NCI-H510A treated with DMSO at 0.1 percent for 48 hours (cell line): Measurements from ENCODE around the gene IGSF3.
"Not testable (repeated sequence)": the region's sequence is repeated elsewhere in the genome, so short reads cannot be mapped to it uniquely, and the experiment has no call there.

Experiments
- DNase-seq: peaks from one replicate; lab custom pipeline; 2025; lab: John Stamatoyannopoulos, UW

Gene IGSF3

DNA sequence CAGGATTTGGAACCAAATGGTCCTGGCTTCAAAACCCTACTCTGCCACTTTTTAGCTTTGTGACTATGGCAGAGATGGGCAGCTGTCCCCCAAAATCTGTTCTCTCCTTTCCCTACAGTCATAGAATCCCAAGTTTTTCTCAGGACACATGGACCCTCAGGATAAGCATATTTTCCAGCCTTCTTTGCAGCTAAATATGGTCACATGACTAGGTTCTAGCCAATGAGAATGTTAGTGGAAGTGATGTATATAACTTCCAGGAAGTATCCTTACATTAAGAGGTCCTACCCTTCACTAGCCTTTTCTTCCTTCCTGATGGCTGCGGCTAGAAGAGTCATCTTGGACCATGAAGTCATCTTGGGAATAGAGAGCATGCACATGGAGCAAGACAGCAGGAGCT lies 5.9 kb downstream of the IGSF3 start:
- DNase-seq: no peak

DNA sequence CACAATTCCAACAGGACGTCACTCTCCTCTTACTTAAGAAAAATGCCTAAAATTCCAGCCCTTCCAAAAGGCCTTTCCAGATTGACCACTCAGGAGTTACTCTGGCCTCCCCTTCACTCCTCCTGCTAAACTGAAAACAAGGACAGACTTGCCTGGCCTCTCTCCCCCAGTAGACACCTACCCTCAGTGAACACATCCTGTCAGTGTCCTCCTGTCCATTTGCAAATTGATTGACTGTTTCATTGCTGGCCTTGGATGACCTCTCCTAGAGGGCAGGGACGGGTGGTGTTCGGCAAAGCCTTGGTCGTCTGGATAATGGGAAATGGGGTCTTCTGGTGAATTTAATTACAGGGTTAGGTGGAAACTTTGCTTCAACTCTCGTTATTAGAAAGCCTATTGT lies 8.9 kb downstream of the IGSF3 start:
- not testable (repeated sequence) for DNase-seq

DNA sequence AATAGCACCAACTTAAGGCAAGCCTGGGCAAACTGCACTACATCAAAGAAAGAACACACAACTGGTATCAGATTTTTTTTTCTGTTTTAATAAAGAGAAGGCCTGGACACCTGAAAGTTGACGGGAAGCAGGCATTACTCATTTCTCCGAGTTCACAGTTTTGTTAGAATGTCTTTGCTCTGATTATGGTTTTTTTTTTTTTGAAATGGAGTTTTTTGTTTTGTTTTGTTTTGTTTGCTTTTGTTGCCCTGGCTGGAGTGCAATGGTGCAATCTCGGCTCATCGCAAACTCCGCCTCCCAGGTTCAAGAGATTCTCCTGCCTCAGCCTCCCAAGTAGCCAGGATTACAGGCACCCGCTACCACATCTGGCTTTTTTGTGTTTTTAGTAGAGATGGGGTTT lies 9.7 kb downstream of the IGSF3 start:
- not testable (repeated sequence) for DNase-seq

DNA sequence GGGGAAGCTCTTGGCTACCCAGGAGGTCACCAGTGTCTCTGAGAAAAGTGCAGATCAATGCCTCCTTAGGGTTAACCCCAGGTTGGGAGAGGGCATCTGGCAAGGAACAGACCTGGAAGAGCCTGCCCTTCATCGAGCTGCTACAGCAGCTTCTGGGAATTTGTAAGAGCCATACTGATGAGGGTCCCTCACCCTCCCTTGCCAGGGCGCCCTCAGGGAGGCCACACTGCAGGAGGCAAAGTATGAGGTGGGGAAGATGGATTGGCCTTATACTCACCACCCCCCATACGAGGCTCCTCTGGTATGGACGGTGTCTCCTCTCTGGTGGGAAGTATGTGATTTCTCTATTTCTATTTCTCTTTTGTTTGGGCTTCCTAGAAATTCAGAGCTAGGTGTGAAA lies 13.2 kb downstream of the IGSF3 start:
- no peak for DNase-seq

DNA sequence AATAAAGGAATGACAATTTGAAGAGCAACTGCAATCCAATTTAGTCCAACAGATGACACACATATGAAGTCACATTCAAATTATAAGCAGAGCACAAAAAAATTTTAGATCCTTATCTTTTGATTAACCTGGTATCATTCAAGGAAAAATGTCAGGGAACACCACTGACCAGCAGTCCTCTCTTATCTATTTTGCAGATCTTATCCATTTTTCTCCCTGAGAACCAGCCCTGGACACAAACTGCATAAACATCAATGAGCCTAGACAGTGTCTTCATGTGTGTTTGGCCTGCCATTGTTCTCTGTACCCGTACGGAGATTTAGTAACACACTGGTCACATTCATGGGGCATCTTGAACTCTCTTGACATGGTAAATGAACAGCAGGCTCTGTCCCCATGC lies 14.9 kb downstream of the IGSF3 start:
- DNase-seq: not testable (repeated sequence)

DNA sequence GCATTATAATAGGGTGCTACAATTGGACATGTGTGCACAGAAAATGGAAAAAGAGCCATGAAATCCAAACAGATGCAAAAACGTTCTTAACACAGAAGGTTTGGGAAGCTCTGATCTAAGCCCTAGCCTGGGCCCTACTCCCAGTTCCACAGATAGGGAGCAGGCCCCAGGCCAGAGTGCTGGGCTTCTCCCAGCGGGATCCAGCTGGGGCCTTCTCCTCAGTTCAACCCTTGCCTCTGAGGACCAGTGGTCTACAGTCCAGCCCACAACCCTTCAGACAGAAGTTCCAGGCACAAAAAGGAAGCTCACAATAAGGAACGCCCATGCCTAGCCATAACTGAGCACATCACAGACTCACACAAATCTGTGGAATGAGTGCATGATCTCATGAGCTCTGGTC lies 16.8 kb downstream of the IGSF3 start:
- DNase-seq: not testable (repeated sequence)

DNA sequence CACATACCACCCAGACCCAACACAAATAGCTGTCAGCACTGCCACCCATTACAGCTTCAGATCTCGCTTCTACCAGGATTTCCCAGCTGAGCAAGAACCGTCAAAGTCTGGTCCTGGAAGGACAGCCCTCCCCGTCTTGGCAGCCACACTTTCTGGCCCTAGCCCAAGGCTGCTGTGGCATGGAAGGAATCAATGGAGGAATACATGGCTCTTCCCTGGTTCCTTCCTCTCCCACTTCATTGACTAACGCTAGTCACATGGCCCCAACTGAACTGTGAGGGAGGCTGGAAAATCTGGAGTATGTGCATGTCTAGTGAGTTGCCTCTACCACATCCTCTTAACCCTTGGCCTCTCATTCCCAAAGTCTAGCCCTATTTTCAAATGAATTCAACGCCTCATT lies 18.5 kb downstream of the IGSF3 start:
- not testable (repeated sequence) for DNase-seq

DNA sequence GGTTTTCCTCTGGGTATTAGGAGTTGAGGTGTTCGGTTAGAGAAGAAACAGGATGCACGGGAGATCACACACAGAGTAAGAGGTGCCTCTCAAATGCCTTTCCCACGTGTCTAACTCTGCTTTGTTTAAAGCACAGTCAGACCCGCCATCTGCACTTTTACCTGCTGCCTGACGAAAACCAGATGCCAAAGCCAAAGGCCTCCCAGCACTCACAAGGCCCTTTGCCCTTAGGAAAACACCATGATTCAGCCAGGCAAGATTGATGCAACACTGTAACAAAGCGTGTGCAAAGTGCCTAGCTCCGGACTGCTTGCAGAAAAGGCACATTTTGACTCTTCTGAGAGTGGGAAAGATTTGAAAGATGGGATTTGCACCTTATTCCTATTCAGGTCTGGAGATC lies 19.2 kb downstream of the IGSF3 start:
- DNase-seq: peak; percentile 32

DNA sequence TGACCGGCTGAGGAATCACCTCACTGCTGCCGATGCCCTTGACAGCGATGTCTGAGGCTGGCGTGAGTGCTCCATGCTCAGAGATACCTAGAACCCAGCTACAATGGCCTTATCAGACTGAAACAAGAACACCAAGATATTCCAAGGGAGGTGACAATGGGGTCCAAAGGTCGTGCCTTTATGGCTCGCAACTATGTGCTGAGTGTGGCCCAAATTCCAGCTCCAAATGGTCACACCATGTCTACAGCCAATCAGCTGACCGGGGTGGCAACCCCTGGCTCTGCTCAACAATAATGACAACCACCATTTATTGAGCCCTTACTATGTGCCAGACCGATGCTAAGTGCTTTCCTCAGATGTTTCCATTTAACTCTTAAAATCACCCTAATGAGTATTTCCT lies 20.3 kb downstream of the IGSF3 start:
- DNase-seq: not testable (repeated sequence)

DNA sequence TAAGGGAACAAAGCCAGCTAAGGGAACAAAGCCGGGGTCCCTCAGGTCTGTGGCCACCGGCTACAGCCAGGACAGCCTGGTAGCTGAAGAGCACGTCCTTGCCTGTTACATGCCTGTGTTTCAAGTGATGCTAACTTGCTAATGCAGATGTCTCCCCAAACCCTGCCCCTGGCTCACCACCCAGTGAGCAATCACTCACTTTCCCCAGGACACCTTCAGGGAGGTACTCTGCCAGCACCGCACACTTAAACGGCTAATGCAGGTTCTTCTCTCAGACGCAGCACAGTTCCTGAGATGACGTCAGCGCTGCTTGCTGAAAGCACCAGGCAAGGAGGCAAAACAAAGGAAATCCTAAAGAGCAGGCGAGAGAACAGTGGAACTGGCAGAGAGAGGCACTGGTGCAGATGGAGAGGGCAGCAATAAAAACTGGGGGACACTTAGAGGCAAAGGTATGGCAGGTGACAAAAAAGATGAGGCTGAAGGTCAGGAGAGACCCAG lies 20.8 kb downstream of the IGSF3 start:
- peak; percentile 59 for DNase-seq

DNA sequence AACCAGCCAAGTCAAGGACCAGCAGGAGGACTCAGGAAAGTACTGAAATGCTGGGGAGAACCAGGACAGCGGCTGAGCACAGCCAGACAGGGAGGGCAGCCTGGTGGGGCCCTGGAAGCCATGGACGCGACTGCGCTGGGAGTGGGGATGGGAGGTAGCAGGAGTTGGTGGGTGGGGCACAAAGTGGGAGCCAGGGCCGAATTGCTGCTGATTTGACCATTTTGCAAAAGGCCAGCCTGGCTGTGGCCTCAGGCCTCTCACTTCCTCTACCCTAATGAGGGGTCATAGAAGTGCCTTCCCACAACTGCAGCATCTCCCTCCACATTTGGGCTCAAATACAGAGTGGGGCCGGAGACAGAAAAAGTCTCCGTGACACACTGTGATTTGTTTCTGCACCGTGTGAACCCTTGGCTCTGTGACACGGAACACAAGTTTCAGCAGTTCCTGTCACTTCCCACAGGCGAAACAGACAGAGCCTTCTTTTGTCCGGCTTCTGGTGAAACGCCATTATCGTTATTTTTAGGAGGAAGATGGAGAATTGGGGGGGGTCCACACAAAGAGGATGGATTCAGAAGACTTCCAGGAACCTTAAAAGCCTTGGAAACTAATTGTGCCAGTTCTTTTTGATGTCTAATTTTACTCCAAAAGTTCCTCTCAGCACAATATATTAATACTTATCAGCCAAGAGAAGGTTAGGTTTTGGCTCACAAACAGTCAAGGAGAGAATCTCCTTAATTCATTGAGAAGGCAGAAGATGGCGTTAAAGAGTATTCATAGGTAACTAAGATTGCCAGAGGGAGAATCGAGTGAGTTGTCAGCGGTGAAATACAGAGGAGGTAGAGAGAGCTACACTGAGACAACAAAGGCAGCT lies 21.5 kb downstream of the IGSF3 start:
- not testable (repeated sequence) for DNase-seq

DNA sequence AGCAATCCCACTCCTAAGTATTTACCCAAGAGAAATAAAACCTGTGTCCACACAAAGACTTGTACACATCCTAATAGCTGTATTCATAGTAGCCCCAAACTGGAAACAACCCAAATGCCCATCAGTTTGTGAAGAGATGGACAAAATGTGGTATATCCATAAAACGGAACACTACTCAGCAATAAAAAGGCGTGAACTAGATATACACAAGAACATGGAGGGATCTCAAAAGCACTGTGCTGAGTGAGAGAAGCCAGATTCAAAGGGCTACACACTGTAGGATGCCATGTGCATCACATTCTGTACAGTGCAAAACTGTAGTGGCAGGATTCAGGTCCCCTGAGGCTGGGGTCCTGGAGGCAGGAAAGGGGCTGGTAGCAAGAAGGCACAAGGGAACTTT lies 22.5 kb downstream of the IGSF3 start:
- DNase-seq: not testable (repeated sequence)

DNA sequence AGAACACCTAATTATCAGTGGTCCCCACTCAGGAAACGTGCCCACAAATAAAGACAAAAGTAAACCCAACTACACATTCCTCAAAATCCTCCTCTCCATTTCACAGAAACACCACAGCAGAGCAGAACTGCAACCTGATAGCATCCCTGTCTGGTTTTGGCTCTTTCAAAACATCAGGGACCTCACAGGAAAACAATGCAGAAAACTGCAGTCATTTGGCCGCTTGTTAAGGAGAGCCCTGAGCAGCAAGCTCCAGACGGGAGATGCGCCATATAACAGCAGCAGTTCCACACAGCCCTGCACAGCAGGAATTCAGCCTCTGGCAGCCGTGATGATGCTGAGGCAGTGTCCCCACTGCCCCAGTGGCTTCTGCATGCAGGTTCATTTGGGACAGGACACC lies 23.4 kb downstream of the IGSF3 start:
- DNase-seq: not testable (repeated sequence)

DNA sequence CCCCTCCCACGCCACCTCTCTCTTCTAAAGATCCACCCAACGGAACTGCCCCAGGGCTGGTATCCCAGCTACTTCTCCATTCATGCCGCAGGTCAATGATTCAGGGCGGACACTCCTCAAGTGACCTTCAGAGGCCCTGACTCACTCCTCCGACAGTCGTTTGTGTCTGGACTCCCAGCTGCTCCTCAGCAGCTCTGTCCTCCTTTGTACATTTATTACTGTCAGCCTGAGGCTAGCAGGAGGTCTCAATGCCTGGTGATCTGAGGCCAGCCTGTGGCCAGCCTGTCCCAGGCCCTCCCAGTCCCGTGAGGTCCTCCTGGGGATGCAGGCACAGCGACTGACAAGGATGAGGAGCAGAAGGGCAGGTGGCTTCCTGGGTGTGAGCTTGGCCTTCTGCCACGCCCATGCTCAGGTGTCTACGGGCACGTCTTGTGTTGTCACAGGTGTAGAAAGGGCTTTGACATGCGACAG lies 24.2 kb downstream of the IGSF3 start:
- DNase-seq: peak; percentile 65

DNA sequence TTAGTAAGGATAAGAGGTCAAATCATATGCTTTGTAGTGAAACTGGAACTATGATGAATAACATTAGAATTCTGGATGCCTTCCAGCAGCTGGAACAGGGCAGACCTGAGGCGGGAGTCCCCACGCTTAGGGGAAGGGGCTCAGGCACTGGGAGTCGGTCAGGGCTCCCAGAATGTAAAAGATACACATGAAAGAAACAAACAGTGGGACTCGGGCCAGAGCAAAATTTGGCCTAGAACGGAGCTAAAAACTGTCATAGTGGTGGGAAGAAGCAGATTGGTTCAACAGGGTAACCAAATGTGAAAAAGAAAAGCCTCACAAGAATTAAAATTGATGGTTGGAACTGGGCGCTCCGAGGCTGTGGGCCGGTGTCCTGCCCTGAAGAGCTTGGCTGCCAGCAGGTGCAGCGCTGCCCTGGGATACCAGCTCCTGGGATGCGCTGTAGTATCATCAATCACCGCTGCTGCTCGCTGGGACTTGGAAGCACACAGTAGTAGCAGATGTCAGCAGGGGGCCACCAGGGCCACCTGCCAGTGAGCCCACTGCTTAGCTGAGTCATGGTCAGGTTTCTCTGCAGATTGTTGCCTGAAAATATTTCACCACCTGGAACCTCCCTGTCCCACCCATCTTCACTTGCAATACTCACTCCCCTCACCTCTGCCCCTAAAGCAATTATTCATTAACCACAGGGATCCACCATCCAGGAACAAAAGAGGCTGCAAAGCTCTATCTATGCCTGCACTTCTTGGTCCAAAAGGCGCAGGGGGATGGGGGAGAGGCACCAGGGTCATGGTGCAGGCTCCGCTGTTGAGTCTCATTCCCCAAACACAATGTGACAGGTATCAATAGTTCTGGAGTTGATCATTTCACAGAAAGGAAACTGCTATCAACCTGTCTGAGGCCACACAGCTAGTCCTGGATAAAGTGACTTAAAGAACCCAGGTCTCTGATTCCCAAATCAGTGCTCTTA lies 24.9 kb downstream of the IGSF3 start:
- peak; percentile 28 for DNase-seq

DNA sequence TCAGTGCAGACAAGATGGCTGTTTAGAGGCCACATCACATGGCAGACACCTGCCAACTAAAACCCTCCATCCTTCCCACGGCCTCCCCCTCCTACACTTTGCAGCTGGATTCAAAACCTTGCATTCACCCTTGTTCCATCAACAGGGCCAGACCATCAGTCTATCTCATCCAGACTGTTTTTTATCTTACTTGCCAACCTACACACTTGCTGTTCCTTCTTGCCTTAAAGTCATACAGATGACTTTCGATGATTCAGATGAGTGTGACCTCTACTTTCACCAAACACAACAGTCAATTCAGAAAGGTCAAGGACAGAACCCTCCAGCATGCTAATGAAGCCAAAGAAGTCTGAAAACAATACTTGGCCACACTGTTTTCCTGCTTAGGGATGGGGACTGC lies 29.9 kb downstream of the IGSF3 start:
- not testable (repeated sequence) for DNase-seq

DNA sequence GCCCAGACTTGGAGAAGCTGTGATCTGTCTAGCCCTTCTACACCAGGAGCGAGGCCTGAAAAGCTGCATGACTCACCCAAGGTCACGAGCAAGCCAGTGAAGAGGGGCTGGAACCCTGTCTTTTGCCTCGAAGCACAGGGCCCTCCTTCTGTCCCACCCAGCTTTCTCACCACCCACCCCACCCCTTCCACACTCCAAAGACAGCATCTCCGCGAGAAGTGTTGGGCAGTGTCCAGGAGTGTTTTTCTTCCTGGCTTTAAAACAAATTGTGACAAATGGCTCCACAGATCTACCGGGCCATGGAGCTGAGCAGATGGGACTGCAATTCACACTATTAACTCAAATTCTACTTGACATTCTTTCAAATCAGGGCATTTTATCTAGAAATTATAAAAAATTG lies 30.9 kb downstream of the IGSF3 start:
- not testable (repeated sequence) for DNase-seq

DNA sequence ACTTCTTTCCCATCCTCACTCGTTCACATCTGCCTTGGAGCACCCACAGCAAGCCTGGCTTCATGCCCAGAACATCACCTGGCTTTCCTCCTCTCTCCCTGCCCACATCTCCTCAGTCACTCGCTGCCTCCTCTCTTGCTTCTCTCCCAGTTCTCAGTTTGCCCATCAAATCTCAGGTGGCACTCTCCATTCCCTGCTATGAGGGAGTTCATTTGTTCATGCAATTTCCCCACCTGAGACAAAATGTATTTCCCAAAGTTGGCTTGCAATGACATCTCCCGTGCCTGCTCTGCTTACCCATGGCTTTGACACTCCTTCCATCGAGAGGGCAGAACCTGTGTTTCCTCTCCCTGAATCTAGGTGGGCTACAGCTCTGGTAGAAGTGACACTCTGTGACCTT lies 33.1 kb downstream of the IGSF3 start:
- not testable (repeated sequence) for DNase-seq

DNA sequence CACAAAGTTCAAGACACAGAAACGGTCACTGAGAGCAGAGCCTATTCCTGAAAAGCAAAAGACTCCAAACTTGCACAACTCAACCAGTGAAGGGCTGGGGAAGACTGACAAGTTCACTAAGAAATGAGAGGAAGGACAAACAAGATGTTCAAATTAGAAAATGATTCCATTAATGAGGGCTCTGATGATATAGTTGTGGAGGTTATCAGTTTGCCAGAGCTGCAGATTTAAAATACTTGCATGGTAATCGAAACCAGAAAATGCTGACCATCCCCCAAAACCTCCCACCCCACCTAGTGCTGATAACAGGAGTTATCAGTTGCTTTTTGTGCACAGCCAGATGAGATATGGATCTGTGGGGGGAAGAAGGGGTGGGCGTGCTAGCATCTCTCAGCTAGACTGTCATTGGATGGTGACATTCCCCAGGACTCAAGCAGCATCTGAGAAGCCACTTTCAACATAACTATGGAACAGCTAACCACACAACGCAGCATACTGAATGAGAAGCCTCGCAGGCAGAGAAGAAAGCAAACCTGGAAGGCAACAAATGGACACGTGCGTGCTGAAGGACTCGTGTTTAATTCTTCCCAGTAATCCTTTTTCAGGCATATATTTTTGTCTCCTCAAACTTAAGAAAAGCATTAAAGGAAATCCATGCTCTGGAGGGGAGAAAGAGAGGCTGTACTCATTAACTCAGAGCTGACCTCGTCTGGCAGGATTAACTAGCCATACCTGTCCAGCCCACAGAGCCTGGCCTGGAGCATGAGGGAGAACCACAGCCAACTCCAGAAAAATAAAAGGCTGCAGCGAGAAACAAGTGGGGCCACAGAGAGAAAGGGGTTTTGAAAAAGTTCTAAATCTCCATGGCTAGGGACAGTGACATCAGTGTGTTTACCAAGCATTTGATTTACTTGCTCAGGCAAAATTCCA lies 35.3 kb downstream of the IGSF3 start:
- not testable (repeated sequence) for DNase-seq

DNA sequence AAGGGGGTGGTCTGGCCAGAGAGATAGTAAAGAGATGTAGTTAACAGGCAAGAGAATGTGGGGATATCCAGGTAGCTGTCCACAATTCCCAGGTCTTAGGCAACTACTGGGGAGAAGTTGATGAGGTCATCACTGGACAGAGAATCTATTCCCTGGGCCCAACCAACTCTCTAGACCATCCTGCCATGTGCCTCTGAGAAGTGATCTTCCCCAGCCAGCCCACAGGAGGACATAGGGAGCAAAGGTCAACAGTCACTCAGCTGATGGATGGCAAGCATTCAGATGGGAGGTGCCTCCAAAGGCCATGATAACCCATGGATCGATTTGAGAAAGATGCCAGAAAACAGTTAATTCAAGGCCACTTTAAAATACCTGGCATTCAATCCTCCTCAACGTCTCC lies 36.0 kb downstream of the IGSF3 start:
- DNase-seq: not testable (repeated sequence)

DNA sequence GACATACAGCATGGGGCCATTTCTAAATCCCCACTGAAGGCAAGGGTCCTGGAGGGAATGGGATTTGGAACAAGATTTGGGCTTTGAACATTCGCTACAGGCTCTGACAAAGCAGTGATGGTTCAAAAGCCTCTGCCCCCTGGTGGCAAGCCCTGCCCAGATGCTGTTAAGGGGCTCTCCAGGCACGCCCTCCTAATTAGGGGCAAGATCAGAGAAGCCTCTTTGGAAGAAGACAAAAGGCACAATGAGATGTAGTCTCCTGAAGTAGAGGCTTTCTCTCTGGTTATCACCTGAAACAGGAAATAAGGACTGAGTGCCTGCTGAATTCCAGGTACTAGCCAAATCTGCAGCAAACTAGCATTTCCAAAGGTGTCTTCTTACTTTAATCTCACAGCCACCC lies 37.5 kb downstream of the IGSF3 start:
- DNase-seq: not testable (repeated sequence)
